ENCODE measurements around the gene DNAJC1. TPM values are rescaled to one million over a fixed set of nuclear protein-coding genes. Genes with fewer than 3 reads are reported as not detected.

DNAJC1 gene
- total and polyA plus RNA-seq, 2 of the 8 experiments (the other 6 are each of a cell fraction or from before 2014, with no cell fraction given): 6.8 to 14.8 TPM

DNA sequence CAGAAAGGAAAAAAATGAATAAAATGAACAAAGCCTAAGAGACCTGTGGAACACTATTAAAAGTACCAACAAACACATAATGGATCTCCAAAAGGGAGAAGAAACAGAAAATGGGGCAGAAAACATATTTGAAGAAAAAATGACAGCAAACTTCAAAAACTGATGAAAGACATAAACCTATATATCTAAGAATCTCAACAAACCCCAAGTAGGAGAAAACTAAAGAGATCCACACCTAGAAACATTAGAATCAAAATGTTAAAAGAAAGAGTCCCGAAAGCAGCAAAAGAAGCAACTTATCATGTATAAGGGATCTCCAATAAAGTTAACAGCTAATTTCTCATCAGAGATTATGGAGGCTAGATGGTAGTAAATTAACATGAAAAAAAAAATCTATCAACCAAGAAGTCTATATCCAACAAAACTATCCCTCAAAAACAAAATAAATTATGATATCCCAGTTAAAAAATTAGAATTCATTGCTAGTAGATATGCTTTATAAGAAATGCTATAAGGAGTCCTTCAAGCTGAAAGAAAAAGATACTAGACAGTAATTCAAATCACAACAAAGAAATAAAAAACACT is 68.0 kb downstream of the DNAJC1 start:
- H3K9me3 ChIP-seq (ENCODE audit: insufficient read depth in 2 of 2, low read depth in 1 of 2, low read length in 1 of 2): peaks cover 5 to 12% of the 10 kb centered on the region in 2 experiments; a peak in 3 of 4 replicates
- no peak overlapping the region for H3K14ac ChIP-seq (ENCODE audit: insufficient read length)
- H3K27ac ChIP-seq (ENCODE audit: low read depth, low read length): no peak overlapping the region
- H4K20me1 ChIP-seq (replicated peaks in 1 of 2; ENCODE audit: control insufficient read depth in 1 of 2, insufficient read depth in 2 of 2, low read length in 2 of 2): no peaks in the 10 kb centered on the region
- H3K56ac ChIP-seq (replicated peaks; ENCODE audit: insufficient read length, low read depth, low read length): no peak overlapping the region
- H3K23ac ChIP-seq (ENCODE audit: insufficient read length): no peak overlapping the region
- H3K36me3 ChIP-seq (ENCODE audit: control insufficient read depth in 2 of 4, insufficient read depth in 4 of 4, low read length in 3 of 4): peaks cover 0 to 5% (median 0%) of the 10 kb centered on the region in 4 experiments; a peak in 1 of 8 replicates
- no peaks in the 10 kb centered on the region for H3K79me1 ChIP-seq (ENCODE audit: low read depth, low read length)
- no peaks in the 10 kb centered on the region for H3K27me3 ChIP-seq (replicated peaks in 1 of 4; ENCODE audit: control insufficient read depth in 3 of 4, extremely low read depth in 1 of 4, insufficient read depth in 3 of 4, low read length in 3 of 4)
- no peak overlapping the region for H2AK5ac ChIP-seq (ENCODE audit: low read depth, low read length)
- FAIRE-seq (no peak), DNase-seq (ENCODE audit: low read depth in 1 of 2, low spot score in 2 of 2) (no peak)
- H4K5ac ChIP-seq (ENCODE audit: insufficient read length, low read depth, low read length): no peak overlapping the region
- H3K18ac ChIP-seq (ENCODE audit: extremely low read depth, low read length): no peak overlapping the region
- H2BK120ac ChIP-seq (replicated peaks; ENCODE audit: low read depth, low read length): no peak overlapping the region
- no peaks in the 10 kb centered on the region for H3K79me2 ChIP-seq (ENCODE audit: control insufficient read depth in 1 of 2, insufficient read depth in 2 of 2, low read length in 2 of 2)
- H2BK12ac ChIP-seq (ENCODE audit: low read depth, low read length): no peak overlapping the region
- H4K8ac ChIP-seq (ENCODE audit: extremely low read depth, insufficient read depth, low read length): no peak overlapping the region
- H2BK15ac ChIP-seq (ENCODE audit: low read length): no peak overlapping the region
- H4K91ac ChIP-seq (replicated peaks; ENCODE audit: insufficient read length, low read length): no peak overlapping the region
- H2AFZ ChIP-seq (ENCODE audit: low read length): no peak overlapping the region
- no peak overlapping the region for H3K4ac ChIP-seq (replicated peaks; ENCODE audit: insufficient read length, low read depth, low read length)
- ChIA-PET POLR2A (ENCODE audit: partially characterized antibody) (no interaction called here), CTCF (ENCODE audit: partially characterized antibody) (no interaction called here)
- H3K4me2 ChIP-seq (ENCODE audit: insufficient read depth in 1 of 2, low read depth in 2 of 2, low read length in 2 of 2): no peak overlapping the region
- no peak overlapping the region for H2BK20ac ChIP-seq (ENCODE audit: low read length)
- H3K4me3 ChIP-seq (ENCODE audit: extremely low read depth in 1 of 4, insufficient read depth in 2 of 4, low read depth in 3 of 4, low read length in 4 of 4): no peak overlapping the region
- H3K9ac ChIP-seq (replicated peaks in 1 of 4; ENCODE audit: extremely low read depth in 1 of 4, low read depth in 3 of 4, low read length in 3 of 4): no peak overlapping the region
- no peaks in the 10 kb centered on the region for H3K4me1 ChIP-seq (replicated peaks in 1 of 4; ENCODE audit: control insufficient read depth in 3 of 4, insufficient read depth in 4 of 4, low read length in 3 of 4)
- no peak overlapping the region for H2BK5ac ChIP-seq (ENCODE audit: low read depth, low read length)
- 94% methylated on average over 1 of the region's 1 CpG; no CpG with 5 or more reads in 1 of the 2 experiments for WGBS, 2 experiments (ENCODE audit: extremely low coverage in 1 of 2, insufficient coverage in 1 of 2, insufficient read length in 1 of 2, insufficient replicate concordance in 2 of 2, low coverage in 1 of 2, low lambda C conversion rate in 2 of 2, missing lambda C conversion rate in 1 of 2)
- no peaks in the 10 kb centered on the region for H3K23me2 ChIP-seq (ENCODE audit: low read depth, low read length)
- TF ChIP-seq POLR2A (IDR thresholded peaks at IDR 0.05; ENCODE audit: control extremely low read depth in 1 of 2, low read depth in 2 of 2, low read length in 2 of 2) (no peak), TAF7 (optimal IDR thresholded peaks at IDR 0.05; ENCODE audit: borderline replicate concordance, low read depth, low read length) (no peak), SUZ12 (IDR thresholded peaks at IDR 0.05; ENCODE audit: low read length) (no peak), BACH1 (IDR thresholded peaks at IDR 0.05; ENCODE audit: low read length) (no peak), CREB1 (IDR thresholded peaks at IDR 0.05) (no peak), RXRA (IDR thresholded peaks at IDR 0.05; ENCODE audit: insufficient read depth, low read depth, low read length) (no peak), POU5F1 (IDR thresholded peaks at IDR 0.05; ENCODE audit: low read depth, low read length) (no peak), EGR1 (IDR thresholded peaks at IDR 0.05; ENCODE audit: borderline replicate concordance, low read depth, low read length) (no peak), BRCA1 (IDR thresholded peaks at IDR 0.05; ENCODE audit: low read depth, low read length) (no peak), CTBP2 (IDR thresholded peaks at IDR 0.05; ENCODE audit: borderline replicate concordance, insufficient read depth, insufficient read length, low read length) (no peak), ZNF274 (IDR thresholded peaks at IDR 0.05; ENCODE audit: borderline replicate concordance, extremely low read depth, low read length) (no peak)
- TF ChIP-seq, protein P1, sequence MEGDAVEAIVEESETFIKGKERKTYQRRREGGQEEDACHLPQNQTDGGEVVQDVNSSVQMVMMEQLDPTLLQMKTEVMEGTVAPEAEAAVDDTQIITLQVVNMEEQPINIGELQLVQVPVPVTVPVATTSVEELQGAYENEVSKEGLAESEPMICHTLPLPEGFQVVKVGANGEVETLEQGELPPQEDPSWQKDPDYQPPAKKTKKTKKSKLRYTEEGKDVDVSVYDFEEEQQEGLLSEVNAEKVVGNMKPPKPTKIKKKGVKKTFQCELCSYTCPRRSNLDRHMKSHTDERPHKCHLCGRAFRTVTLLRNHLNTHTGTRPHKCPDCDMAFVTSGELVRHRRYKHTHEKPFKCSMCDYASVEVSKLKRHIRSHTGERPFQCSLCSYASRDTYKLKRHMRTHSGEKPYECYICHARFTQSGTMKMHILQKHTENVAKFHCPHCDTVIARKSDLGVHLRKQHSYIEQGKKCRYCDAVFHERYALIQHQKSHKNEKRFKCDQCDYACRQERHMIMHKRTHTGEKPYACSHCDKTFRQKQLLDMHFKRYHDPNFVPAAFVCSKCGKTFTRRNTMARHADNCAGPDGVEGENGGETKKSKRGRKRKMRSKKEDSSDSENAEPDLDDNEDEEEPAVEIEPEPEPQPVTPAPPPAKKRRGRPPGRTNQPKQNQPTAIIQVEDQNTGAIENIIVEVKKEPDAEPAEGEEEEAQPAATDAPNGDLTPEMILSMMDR (IDR thresholded peaks at IDR 0.05; ENCODE audit: control extremely low read depth in 1 of 3, insufficient read depth in 1 of 3, low read depth in 1 of 3, low read length in 3 of 3): no peak
